Measurements from ENCODE around the gene TRIP13. TPM values are rescaled to one million over a fixed set of nuclear protein-coding genes. Genes with fewer than 3 reads are reported as not detected.

Gene TRIP13
- total and polyA plus RNA-seq, 2 of the 13 experiments (the other 11 are each of a cell fraction or from before 2014, with no cell fraction given): 13.5 to 33.0 TPM

GRCh38 chr5:893711-894110 lies 1.0 kb downstream of the TRIP13 start (continued):
- TF ChIP-seq ZNF142 (CRISPR knock-in tag; IDR thresholded peaks at IDR 0.05) (no peak), CAMTA2 (CRISPR knock-in tag; IDR thresholded peaks at IDR 0.05; ENCODE audit: borderline replicate concordance) (no peak), ZNF20 (CRISPR knock-in tag; IDR thresholded peaks at IDR 0.05) (no peak)

GRCh38 chr5:900781-901180 lies 8.1 kb downstream of the TRIP13 start:
- Histone ChIP-seq H3K27me3 (ENCODE audit: control insufficient read depth in 1 of 2, insufficient read depth in 2 of 2, low read length in 2 of 2) (no peaks in the 10 kb centered on the region), H3K9me3 (ENCODE audit: low read length) (no peaks in the 10 kb centered on the region), H3K27ac (ENCODE audit: extremely low read length, insufficient read depth, low read length) (no peak overlapping the region), H3K4me2 (ENCODE audit: low read depth, low read length) (no peak overlapping the region), H3K9ac (ENCODE audit: insufficient read depth, low read depth, low read length) (no peak overlapping the region), H3K79me2 (ENCODE audit: insufficient read depth, low read length) (no peaks in the 10 kb centered on the region), H2AFZ (ENCODE audit: low read length) (no peak overlapping the region), H3K4me1 (ENCODE audit: insufficient read depth, low read length) (no peaks in the 10 kb centered on the region), H4K20me1 (ENCODE audit: insufficient read depth, low read length) (no peaks in the 10 kb centered on the region), H3K36me3 (replicated peaks in 1 of 2; ENCODE audit: control insufficient read depth in 1 of 2, insufficient read depth in 2 of 2, low read length in 2 of 2) (peaks cover 11 to 46% of the 10 kb centered on the region in 2 experiments), H3K4me3 (replicated peaks in 1 of 3; ENCODE audit: insufficient read depth in 1 of 3, low read depth in 2 of 3, low read length in 3 of 3) (no peak overlapping the region)
- BruUV-seq (replicated peaks): no TSS peak
- FAIRE-seq: no peak
- TF ChIP-seq ZC3H13 (CRISPR knock-in tag; IDR thresholded peaks at IDR 0.05) (no peak), SP2 (CRISPR knock-in tag; IDR thresholded peaks at IDR 0.05) (no peak)
- ChIA-PET CTCF (ENCODE audit: low intra/inter-chr PET ratio, low total read pairs) (no interaction called here), POLR2A (no interaction called here)
- no peak for ATAC-seq
- intact Hi-C loops (cut with micrococcal nuclease; ENCODE audit: unreplicated experiment): no loop called here
- WGBS (ENCODE audit: low lambda C conversion rate): 100% methylated on average over 4 of the region's 4 CpGs
- no peak for DNase-seq (ENCODE audit: low spot score)
- in situ Hi-C loops (cut with HindIII; ENCODE audit: extremely low pct_ligation_motif_present, low pct_unique_long_range_greater_than_20kb): no loop called here

Data from HepG2 (cell line).